Natural killer cell (primary cell): ENCODE results near the gene TRAPPC11. TPM values are rescaled to one million over a fixed set of nuclear protein-coding genes. Genes with fewer than 3 reads are reported as not detected.
"Not testable (repeated sequence)": the region's sequence is repeated elsewhere in the genome, so short reads cannot be mapped to it uniquely, and the experiment has no call there.

ENCODE experiments used
- ATAC-seq, 3 donors: fragments of 150-1000 bp in 2 of 3; fragments of 200-7000 bp in 1 of 3; cut with Tn5 transposase; 1 replicate in 1 of 3; 2 replicates in 2 of 3; pipeline ENCODE4 v1.10.0; 2021; ENCODE audit warnings: mild to moderate bottlenecking in 2 of 3, moderate library complexity in 2 of 3
- DNase-seq, 2 donors: peaks; one replicate each; pipeline versions ENCODE4 v3.0.0 to v3.0.0-alpha.2; 2013 to 2021; ENCODE audit warnings: mixed read lengths in 1 of 2
- H3K27ac ChIP-seq: one replicate; pipeline ENCODE4 v1.5.1; 2013; ENCODE audit warnings: mild to moderate bottlenecking, low read length
- H3K27me3 ChIP-seq: one replicate; pipeline ENCODE4 v1.6.1; 2013; ENCODE audit warnings: low read length; ENCODE audit not compliant: control insufficient read depth, insufficient read depth
- H3K36me3 ChIP-seq: one replicate; pipeline ENCODE4 v1.6.1; 2013; ENCODE audit warnings: low read length; ENCODE audit not compliant: control insufficient read depth, insufficient read depth
- H3K4me1 ChIP-seq: one replicate; pipeline ENCODE4 v1.6.1; 2013; ENCODE audit warnings: low read length; ENCODE audit not compliant: control insufficient read depth, insufficient read depth
- H3K4me3 ChIP-seq: one replicate; pipeline ENCODE4 v1.5.1; 2013; ENCODE audit warnings: low read length
- H3K9me3 ChIP-seq: one replicate; pipeline ENCODE4 v1.6.1; 2013; ENCODE audit warnings: low read length; ENCODE audit not compliant: control insufficient read depth, insufficient read depth
- H3K27ac Mint-ChIP-seq, 2 donors: one replicate each; pipeline ENCODE4 v1.8.0; 2022; ENCODE audit warnings: mild to moderate bottlenecking in 2 of 2, mixed read lengths in 2 of 2, moderate library complexity in 1 of 2
- H3K27me3 Mint-ChIP-seq, 2 donors: one replicate each; pipeline ENCODE4 v1.8.0; 2022; ENCODE audit warnings: low read depth in 2 of 2, mixed read lengths in 2 of 2
- H3K36me3 Mint-ChIP-seq: one replicate; pipeline ENCODE4 v1.8.0; 2022; ENCODE audit warnings: mixed read lengths
- H3K4me1 Mint-ChIP-seq, 2 donors: one replicate each; pipeline ENCODE4 v1.8.0; 2022; ENCODE audit warnings: mixed read lengths in 2 of 2
- H3K4me3 Mint-ChIP-seq: one replicate; pipeline ENCODE4 v1.8.0; 2022; ENCODE audit warnings: mild to moderate bottlenecking, moderate library complexity, mixed read lengths
- H3K9me3 Mint-ChIP-seq, 2 donors: one replicate each; pipeline ENCODE4 v1.8.0; 2022; ENCODE audit warnings: mixed read lengths in 2 of 2
- WGBS: methylation state at CpG from one replicate; pipeline ENCODE4 v1.1.7; 2013; ENCODE audit warnings: missing lambda C conversion rate; ENCODE audit not compliant: insufficient coverage; 5-methylcytosine and 5-hydroxymethylcytosine counted together
- intact Hi-C: fragments of 100-400 bp; cut with micrococcal nuclease; formaldehyde crosslinking; loops from one replicate; pipeline ENCODE4 v1.14.2; 2022
- total RNA-seq, 4 donors: library from RNA; stranded (reverse); fragments of 120-200 nt in 1 of 4; gene quantifications; one replicate each; pipeline versions ENCODE4 v1.2.3 to v1.2.4, GENCODE V29; 2013 to 2022
- TF ChIP-seq, protein P1 (sequence below): fragments of 200-600 bp; IDR thresholded peaks from one replicate; pipeline ENCODE4 v1.8.0; 2022; ENCODE audit warnings: antibody characterized with exemption

TRAPPC11 gene
- total RNA-seq, 3 donors from 2014 or later (not counting 1 experiment from before 2014, with no cell fraction given), result 33.4 to 41.7 (median 36.8) TPM

DNA sequence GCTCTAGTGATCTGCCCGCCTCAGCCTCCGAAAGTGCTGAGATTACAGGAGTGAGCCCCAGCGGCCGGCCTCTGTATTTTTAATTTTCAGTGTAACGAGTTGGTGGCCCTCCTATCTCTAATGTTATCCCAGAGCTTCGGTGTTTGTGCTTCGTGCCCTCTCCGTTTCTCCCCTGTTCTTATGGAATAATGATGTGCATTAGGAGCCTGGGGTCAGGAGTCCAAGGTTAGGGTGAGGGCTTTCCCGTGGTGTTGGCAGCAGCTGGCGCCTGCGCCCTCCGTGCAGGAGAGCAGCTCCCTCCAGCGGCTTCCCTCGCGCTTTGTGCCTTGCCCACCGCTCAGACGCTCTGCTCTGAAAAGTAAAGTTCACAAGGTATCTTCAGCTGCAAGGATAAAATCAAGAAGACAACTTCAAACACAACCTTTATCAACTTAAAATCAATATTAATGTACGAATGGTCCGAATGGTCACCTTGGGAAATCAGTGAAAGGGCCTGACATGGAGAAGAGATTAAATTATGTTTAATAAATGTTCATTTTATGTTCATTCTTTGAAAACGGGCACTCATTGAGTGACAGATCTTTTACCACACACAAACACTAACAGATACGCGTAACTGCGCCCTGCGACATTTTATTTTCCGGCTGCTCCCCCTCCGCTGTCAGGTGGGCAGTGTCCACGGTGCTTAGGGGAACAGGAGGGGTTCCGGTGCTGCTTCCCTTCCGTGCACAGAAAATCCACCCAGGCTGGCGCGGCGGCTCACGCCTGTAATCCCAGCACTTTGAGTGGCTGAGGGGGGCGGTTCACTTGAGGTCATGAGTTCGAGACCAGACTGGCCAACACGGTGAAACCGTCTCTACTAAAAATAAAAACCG, 62.4 kb downstream of the TRAPPC11 start:
- Mint-ChIP-seq H3K27ac (peak overlapping the region; percentile 73 to 76), H3K27me3 (peaks cover 0 to 6% of the 10 kb centered on the region in 2 donors), H3K36me3 (no peaks in the 10 kb centered on the region), H3K4me1 (peaks cover 15 to 16% of the 10 kb centered on the region in 2 donors), H3K9me3 (no peaks in the 10 kb centered on the region), H3K4me3 (peak overlapping the region; percentile 81)
- TF ChIP-seq, protein P1, sequence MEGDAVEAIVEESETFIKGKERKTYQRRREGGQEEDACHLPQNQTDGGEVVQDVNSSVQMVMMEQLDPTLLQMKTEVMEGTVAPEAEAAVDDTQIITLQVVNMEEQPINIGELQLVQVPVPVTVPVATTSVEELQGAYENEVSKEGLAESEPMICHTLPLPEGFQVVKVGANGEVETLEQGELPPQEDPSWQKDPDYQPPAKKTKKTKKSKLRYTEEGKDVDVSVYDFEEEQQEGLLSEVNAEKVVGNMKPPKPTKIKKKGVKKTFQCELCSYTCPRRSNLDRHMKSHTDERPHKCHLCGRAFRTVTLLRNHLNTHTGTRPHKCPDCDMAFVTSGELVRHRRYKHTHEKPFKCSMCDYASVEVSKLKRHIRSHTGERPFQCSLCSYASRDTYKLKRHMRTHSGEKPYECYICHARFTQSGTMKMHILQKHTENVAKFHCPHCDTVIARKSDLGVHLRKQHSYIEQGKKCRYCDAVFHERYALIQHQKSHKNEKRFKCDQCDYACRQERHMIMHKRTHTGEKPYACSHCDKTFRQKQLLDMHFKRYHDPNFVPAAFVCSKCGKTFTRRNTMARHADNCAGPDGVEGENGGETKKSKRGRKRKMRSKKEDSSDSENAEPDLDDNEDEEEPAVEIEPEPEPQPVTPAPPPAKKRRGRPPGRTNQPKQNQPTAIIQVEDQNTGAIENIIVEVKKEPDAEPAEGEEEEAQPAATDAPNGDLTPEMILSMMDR, result peak; percentile 26
- Histone ChIP-seq H3K27ac (no peak overlapping the region), H3K27me3 (no peaks in the 10 kb centered on the region), H3K36me3 (no peaks in the 10 kb centered on the region), H3K4me3 (no peak overlapping the region), H3K4me1 (peaks cover 23% of the 10 kb centered on the region), H3K9me3 (no peaks in the 10 kb centered on the region)
- peak; percentile 49 to 72 (median 65) for ATAC-seq
- intact Hi-C loops, result loop anchor here (1.0 kb wide), 1 partner anchor 249 kb away; no protein-coding TSS in a partner anchor
- peak; percentile 33 to 72 for DNase-seq
- WGBS, result 46% methylated on average over 35 of the region's 38 CpGs

DNA sequence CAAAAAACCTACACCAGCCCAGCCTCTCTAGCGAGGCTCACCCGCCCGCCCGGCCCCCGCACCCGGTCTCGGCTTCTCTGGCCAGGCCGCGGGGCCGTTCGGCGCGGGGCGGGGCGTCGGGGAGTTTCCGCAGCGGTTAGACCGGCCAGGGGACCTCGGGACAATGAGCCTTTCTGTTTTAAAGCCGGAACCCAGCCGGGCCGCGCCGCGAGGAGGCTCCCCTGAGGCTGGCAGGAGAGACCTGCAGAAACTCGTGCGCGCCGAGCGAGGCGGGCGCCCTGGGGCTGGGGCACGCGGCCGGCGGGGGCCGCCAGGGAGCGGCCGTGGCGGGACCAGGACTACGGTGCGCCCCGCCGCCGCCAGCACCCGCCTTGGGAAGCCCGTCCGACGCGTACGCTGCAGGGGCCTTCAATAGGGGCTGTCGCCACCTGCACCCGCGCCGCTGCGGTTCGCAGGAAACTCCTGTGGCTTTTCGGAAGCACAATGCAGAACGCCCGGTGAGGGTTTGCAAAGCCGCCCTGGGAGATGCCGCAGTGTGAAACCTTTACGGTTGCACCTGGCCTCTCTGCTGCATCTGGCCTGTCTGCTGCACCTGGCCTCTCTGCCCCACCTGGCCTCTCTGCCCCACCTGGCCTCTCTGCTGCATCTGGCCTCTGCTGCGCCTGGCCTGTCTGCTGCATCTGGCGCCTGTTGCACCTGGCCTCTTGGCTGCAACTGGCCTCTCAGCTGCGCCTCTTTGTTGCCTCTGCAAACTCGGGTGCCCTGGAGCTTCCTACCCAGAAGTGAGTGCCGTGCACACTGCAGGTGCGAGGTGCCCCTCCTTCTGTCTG, 63.9 kb downstream of the TRAPPC11 start:
- TF ChIP-seq, protein P1, result no peak
- Mint-ChIP-seq H3K9me3 (no peaks in the 10 kb centered on the region), H3K27ac (peak overlapping the region in 1 of 2 donors; percentile 75), H3K27me3 (peaks cover 0 to 8% of the 10 kb centered on the region in 2 donors), H3K36me3 (no peaks in the 10 kb centered on the region), H3K4me3 (peak overlapping the region; percentile 93), H3K4me1 (peaks cover 15 to 16% of the 10 kb centered on the region in 2 donors)
- intact Hi-C loops, result no loop called here
- Histone ChIP-seq H3K4me1 (peaks cover 23% of the 10 kb centered on the region), H3K27me3 (no peaks in the 10 kb centered on the region), H3K36me3 (no peaks in the 10 kb centered on the region), H3K9me3 (no peaks in the 10 kb centered on the region), H3K27ac (no peak overlapping the region), H3K4me3 (peak overlapping the region; percentile 38)
- DNase-seq, result peak; percentile 53 to 67
- 3% methylated on average over 70 of the region's 70 CpGs for WGBS
- ATAC-seq, result peak; percentile 68 to 81 (median 77)

DNA sequence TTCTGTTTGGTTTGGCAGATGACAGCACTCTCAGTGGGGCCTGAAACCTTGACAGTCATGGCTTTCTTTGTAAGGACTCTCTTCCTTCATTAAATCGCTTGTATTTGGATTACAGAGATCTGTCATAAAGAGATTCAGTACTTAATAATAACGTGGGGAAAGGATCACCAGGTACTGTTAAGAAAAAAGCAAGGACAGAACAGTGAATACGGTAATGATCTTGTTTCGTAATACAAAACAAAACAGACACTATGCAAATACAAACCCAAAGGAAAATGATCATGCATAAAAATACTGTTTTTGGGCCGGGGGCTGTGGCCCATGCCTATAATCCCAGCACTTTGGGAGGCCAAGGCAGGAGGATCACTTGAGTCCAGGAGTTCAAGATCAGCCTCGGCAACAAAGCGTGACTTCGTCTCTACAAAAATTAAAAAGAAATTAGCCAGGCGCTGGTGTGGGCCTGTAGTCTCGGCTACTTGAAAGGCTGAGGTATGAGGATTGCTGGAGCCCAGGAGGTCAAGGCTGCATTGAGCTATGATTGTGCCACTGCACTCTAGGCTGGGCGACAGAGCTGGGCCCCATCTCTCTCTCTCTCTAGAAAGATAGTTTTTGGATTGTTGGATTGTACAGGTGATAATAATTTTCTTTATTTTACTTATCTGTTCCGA, 64.6 kb downstream of the TRAPPC11 start:
- no peaks in the 10 kb centered on the region for H3K27me3 ChIP-seq
- ATAC-seq, result no peak
- Mint-ChIP-seq H3K36me3 (no peaks in the 10 kb centered on the region), H3K27me3 (peaks cover 0 to 8% of the 10 kb centered on the region in 2 donors), H3K4me1 (peaks cover 15 to 16% of the 10 kb centered on the region in 2 donors), H3K4me3 (peak overlapping the region; percentile 93), H3K9me3 (no peaks in the 10 kb centered on the region), H3K27ac (peak overlapping the region in 1 of 2 donors; percentile 75)
- H3K27ac ChIP-seq, result no peak overlapping the region
- H3K36me3 ChIP-seq, result no peaks in the 10 kb centered on the region
- H3K9me3 ChIP-seq, result no peaks in the 10 kb centered on the region
- no peak for DNase-seq
- H3K4me3 ChIP-seq, result no peak overlapping the region
- TF ChIP-seq, protein P1, result no peak
- H3K4me1 ChIP-seq, result peaks cover 23% of the 10 kb centered on the region
- intact Hi-C loops, result no loop called here
- 87% methylated on average over 11 of the region's 12 CpGs for WGBS

DNA sequence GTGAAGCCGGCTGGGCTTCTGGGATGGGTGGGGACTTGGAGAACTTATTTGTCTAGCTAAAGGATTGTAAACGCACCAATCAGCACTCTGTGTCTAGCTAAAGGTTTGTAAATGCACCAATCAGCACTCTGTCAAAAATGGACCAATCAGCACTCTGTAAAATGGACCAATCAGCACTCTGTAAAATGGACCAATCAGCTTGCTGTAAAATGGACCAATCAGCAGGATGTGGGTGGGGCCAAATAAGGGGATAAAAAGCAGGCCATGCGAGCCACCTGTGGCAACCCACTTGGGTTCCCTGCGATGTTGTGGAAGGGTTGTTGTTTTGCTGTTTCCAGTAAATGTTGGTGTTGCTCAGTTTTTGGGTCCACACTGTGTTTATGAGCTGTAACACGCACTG, 66.5 kb downstream of the TRAPPC11 start:
- Mint-ChIP-seq H3K27me3 (peaks cover 0 to 11% of the 10 kb centered on the region in 2 donors), H3K4me1 (peaks cover 15 to 16% of the 10 kb centered on the region in 2 donors)
- peaks cover 23% of the 10 kb centered on the region for H3K4me1 ChIP-seq
- H3K9me3 Mint-ChIP-seq, DNase-seq, H3K36me3 Mint-ChIP-seq, H3K36me3 ChIP-seq, H3K4me3 ChIP-seq, H3K27ac Mint-ChIP-seq, H3K9me3 ChIP-seq, ATAC-seq, intact Hi-C loops, H3K27me3 ChIP-seq, H3K4me3 Mint-ChIP-seq, H3K27ac ChIP-seq: not testable (repeated sequence)
- 84% methylated on average over 5 of the region's 5 CpGs for WGBS
